Measurements from ENCODE around the gene INS. TPM values are rescaled to one million over a fixed set of nuclear protein-coding genes. Genes with fewer than 3 reads are reported as not detected.

Gene INS
- total and polyA plus RNA-seq, 2 of the 13 experiments (the other 11 are each of a cell fraction or from before 2014, with no cell fraction given): not detected

GRCh38 chr11:2131371-2132236, 29.4 kb downstream of the INS start (continued):
- TF ChIP-seq FOXP4 (CRISPR knock-in tag; IDR thresholded peaks at IDR 0.05) (no peak), ZNF207 (IDR thresholded peaks at IDR 0.05; ENCODE audit: borderline replicate concordance) (0 out of 2 replicates have a peak, but pooled peaks have one; percentile 22), ZNF616 (CRISPR knock-in tag; IDR thresholded peaks at IDR 0.05; ENCODE audit: low read depth) (no peak), DR1 (CRISPR knock-in tag; IDR thresholded peaks at IDR 0.05) (no peak; the same call in 1 of the 2 replicates), ZNF460 (CRISPR knock-in tag; IDR thresholded peaks at IDR 0.05; ENCODE audit: borderline replicate concordance) (no peak), ZNF768 (CRISPR knock-in tag; IDR thresholded peaks at IDR 0.05) (no peak), AHDC1 (CRISPR knock-in tag; IDR thresholded peaks at IDR 0.05; ENCODE audit: borderline replicate concordance) (0 out of 2 replicates have a peak, but pooled peaks have one; percentile 47), ZFP62 (CRISPR knock-in tag; IDR thresholded peaks at IDR 0.05) (no peak), ZNF782 (CRISPR knock-in tag; IDR thresholded peaks at IDR 0.05; ENCODE audit: borderline replicate concordance) (no peak), ZFY (CRISPR knock-in tag; IDR thresholded peaks at IDR 0.05) (0 out of 2 replicates have a peak, but pooled peaks have one; percentile 5), PRPF4 (IDR thresholded peaks at IDR 0.05; ENCODE audit: low read depth, low read length, poor library complexity, severe bottlenecking) (no peak), ZSCAN12 (CRISPR knock-in tag; IDR thresholded peaks at IDR 0.05) (no peak), RORA (CRISPR knock-in tag; IDR thresholded peaks at IDR 0.05) (no peak), SNAPC5 (CRISPR knock-in tag; IDR thresholded peaks at IDR 0.05; ENCODE audit: borderline replicate concordance) (no peak; the same call in 1 of the 2 replicates), GPBP1L1 (CRISPR knock-in tag; IDR thresholded peaks at IDR 0.05) (no peak), RBM39 (IDR thresholded peaks at IDR 0.05; ENCODE audit: low read depth, low read length, poor library complexity, severe bottlenecking) (no peak), ZNF614 (CRISPR knock-in tag; IDR thresholded peaks at IDR 0.05; ENCODE audit: borderline replicate concordance) (no peak), SMARCE1 (IDR thresholded peaks at IDR 0.05; ENCODE audit: borderline replicate concordance) (no peak)

Measured in HepG2 (cell line).